ENCODE data around the gene TREH.

Gene TREH

GRCh38 chr11:118663381-118663780 lies 16.1 kb downstream of the TREH start:
- no peak for DNase-seq

GRCh38 chr11:118662401-118663271 lies 16.8 kb downstream of the TREH start:
- DNase-seq = no peak

DNA sequence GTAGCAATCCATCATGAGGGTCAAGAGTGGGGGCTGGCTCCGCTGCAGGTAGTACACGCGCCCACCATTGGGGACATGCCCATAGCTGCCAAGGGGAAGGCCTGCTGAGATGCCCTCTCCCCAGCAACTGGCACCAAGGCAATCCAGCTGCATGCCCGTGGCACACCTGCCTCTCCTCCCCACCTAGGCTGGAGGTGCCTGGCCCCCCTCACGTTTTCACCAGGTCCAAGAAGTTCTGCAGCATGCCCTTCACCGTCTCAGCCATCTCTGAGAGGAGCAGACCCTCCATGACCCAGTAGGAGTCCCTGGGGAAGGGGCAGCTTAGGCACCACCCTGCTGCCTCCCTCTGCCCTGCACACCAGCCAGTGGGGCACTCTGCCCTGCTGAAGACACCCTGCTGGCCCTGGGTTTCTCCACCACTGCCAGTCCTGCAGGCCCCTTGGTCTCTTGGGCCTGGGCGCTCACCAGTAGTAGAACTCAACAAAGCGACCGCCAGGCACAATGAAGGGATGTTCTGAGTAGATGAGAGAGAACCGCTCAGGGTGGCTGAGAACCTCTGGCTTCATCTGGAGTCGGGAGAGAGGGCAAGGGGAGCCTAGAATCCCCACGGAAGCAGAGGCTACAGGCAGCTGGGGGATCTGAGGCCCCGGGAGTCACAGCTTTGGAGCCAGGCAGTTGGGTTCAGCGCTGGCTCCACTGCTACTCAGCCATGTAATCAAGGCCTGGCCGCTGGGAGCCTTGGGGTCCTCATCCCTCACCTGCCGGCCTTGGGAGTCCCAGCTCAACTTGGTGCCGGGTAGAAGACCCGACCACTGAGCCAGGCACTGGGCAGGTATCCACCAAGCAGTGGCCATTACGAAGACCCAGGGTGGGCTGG lies 17.8 kb downstream of the TREH start:
- DNase-seq = no peak

GRCh38 chr11:118660681-118661424 lies 18.6 kb downstream of the TREH start:
- no peak for DNase-seq

DNA sequence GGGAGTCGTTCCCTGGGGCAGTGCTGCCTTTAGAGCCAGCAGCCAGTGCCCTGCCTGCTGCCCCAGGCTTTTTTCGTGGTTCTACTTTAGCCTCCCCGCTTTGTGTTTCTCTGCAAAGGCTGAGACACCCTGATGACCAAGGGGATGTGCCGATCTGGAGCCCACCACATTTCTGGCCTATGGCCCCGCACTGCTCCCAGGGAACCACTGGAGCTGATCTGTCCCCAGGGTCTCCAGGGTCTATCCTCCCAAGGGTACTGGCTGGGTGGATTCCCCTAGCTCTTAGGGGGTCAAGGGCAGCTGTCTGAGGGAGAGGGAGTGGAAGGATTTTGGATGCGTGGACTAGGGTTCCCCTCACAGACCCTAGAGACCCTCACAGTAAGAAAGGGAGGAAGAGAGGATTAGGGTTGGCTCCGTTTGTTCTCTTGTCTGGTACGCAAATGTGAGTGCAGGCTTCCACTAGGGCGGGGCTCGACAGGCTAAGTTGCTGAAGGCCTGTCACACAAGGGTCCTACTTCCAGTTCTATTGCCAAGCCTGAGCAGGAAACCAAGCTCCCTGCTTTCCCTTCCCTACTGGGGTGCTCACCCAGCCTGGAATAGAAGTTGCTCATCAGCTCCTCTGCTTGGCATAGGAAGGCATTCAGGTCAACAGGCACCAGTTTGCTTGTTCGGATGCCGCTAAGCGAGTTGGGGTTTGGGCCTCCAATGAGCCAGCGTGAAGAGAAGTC lies 19.3 kb downstream of the TREH start:
- no peak for DNase-seq

- DNase-seq = peak; percentile 63
Measured at GRCh38 chr11:118659314-118659952, 20.0 kb downstream of the TREH start.

DNA sequence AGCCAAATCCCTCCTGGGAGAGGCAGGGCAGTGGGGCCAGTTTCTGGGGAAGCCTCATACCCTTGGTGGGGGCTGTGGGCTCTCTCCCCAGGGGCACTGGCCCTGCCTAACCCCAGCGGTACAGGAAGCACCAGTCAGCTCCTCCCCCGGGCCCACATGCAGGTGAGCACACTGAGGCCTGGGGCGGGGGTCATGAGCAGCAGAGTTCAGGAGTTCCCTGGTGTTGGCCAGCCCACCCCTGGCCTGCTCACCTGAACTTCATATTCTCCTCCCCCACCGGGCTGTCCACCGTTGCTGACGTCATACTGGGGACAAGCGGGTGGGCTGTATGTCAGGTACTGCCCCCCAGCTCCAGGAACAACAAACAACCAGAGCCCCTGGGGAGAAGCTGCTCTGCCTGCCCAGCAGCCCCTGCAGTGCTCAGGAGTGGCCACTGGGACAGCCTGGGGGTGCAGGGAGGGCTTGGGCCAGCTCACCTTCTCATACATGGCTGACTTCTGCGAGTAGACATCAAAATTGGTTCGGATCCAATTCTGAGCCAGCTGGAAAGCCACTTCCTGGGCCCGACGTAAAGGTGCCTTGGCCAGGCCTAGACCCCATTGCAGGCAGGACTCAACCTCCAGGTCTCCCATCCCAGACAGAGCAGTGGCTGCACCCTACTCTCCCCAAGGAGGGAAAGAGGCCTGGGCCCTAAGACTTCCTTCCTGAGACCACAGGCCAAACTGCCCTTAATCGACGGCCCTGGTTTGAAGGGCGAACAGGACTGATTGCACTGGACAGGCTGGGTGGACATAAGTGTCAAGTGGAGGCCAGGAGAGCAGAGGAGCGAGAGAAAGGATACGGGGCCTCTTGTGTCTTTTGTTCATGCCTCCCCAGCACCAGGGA lies 20.8 kb downstream of the TREH start:
- no peak for DNase-seq

- no peak for DNase-seq
Measured at GRCh38 chr11:118657709-118658428, 21.6 kb downstream of the TREH start.

- peak; percentile 56 for DNase-seq
Measured at GRCh38 chr11:118657238-118657637, 22.2 kb downstream of the TREH start.

GRCh38 chr11:118656563-118657165 lies 22.8 kb downstream of the TREH start:
- DNase-seq = no peak

DNA sequence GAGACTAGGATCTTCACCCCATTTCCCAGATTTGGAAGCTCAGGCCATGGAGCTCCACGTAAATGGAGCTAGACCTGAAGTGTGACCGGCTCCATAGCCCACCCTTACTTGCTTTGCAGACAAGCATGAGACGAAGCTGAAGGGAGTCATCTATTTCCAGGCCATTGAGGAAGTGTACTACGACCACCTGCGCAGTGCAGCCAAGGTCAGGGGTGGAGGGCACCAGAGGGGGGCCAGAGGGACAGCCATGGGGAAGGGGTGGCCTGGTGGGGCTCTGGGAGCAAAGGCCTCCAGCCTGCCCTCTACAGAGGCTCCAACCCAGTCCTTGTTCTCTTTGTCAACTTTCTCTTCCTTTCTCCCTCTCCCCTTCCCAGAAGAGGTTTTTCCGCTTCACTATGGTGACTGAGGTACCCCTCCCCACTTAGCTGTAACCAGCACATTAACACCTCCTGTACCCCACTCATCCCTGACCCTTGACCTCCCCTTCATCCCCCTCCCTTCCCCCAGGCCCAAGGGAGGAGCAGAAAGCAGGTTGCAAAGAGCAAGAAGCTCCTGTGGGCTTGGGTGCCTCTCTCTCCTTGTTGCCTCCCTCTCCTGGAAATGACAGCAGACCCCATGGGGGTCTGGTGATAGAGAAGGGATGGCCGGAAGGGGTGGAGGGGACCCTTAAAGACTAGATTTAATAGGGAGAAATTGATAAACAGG lies 23.8 kb downstream of the TREH start:
- DNase-seq = no peak

DNA sequence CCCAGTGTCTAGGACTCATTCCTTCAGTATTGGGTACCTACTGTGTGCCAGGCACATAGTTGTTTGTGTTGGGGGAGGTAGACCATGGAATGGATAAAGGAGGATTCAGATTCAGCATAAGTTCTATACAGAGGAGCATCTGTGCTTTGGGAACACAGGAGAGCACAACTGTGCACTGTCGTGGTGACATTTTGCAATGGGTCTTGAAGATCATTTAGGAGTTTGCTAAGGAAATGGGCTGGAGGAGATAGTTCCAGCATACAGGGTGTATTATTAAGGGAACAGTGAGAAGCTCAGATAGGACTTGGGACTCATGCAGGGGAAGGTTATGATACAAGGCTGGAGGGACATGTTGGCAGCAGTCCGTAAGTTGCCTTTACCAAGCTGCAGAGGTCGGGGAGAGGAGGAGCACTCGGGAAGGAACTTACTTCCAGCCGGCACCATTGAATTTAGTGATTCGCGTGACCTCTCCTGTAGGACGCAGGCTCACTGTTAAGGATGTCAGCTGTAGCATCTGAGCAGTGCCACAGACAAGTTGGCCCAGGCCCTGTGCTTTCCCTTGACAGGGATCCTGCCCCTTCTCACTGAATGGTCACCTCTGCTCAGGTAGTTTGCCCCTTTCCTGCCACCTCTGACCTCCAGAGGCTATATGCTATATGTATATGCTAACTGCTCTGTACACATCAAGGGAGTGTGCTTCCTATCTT lies 25.6 kb downstream of the TREH start:
- no peak for DNase-seq

DNA sequence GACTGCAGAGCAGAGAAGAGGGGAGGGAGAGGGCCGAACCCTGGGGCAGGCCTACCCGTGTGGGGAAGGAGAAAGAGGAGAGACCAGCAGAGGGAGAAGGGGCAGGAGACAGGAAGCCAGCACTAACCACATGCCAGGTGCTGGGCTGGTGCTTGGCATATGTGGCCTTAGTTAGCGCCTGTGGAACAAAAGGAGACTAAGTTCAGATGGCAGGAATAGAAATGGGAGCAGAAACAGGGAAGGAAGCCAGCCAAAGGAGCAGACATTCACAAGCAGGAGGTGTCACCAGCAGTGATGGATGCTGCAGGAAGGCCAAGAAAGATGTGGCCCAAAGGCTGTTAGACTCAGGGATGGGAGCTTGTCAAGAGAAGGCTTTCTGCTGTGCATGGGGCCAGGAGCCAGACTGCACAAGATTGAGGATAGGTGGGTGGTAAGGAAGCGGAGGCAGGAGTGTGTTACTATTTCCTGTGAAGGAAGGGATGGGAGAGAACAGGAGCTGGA lies 26.7 kb downstream of the TREH start:
- DNase-seq = no peak

GRCh38 chr11:118651820-118652219 lies 27.6 kb downstream of the TREH start:
- DNase-seq = no peak

DNA sequence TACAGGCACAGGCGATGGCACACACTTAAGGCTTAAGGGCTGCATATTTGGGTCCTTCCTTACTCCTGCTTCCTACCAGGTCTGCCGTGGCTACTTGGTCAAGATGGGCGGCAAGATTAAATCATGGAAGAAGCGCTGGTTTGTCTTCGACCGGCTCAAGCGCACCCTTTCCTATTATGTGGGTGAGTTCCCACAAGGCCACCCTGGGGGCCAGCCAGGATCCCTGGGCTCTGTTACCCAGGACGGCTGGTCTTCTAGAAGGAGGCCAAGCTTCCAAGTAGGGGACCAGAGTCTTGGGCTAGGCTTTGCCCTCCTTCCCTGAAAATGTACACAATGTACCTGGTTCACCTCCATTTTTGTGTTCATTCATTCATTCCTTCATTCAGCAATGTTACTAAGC lies 29.1 kb downstream of the TREH start:
- DNase-seq = no peak

GRCh38 chr11:118649941-118650340 lies 29.5 kb downstream of the TREH start:
- DNase-seq = no peak

- no peak for DNase-seq
Measured at GRCh38 chr11:118648291-118648690, 31.2 kb downstream of the TREH start.

- DNase-seq = no peak
Measured at GRCh38 chr11:118646393-118646792, 33.1 kb downstream of the TREH start.

Measured in NCI-H2227 treated with DMSO at 0.1 percent for 48 hours (cell line).